DND-41 (cell line): ENCODE data around the gene KAZN.

Source experiments
- CTCF ChIP-seq: IDR thresholded peaks from 2 replicates; pipeline ENCODE4 v1.5.1; 2012; ENCODE audit warnings: borderline replicate concordance, low read length, moderate library complexity, mild to moderate bottlenecking; ENCODE audit not compliant: poor library complexity, severe bottlenecking; ENCODE audit errors: extremely low read depth
- EZH2 ChIP-seq: IDR thresholded peaks from 3 replicates; pipeline ENCODE4 v1.6.1; 2012; ENCODE audit warnings: borderline replicate concordance, low read depth, mild to moderate bottlenecking, moderate library complexity, low read length, inconsistent platforms; ENCODE audit not compliant: severe bottlenecking

GRCh38 chr1:14738235-14738634 is 139.8 kb downstream of the KAZN start:
- no peak for TF ChIP-seq EZH2
- TF ChIP-seq CTCF = no peak
